GM21723 (cell line): ENCODE measurements around the gene PGBD5.

ENCODE experiments used
- ATAC-seq: cut with Tn5 transposase; IDR thresholded peaks from one replicate; pipeline ENCODE4 v1.9.1; 2021; ENCODE audit warnings: mild to moderate bottlenecking, moderate library complexity; ENCODE audit not compliant: unreplicated experiment

PGBD5 gene

GRCh38 chr1:230326971-230327891 lies 98.9 kb downstream of the PGBD5 start:
- ATAC-seq = no peak

GRCh38 chr1:230323686-230324085 lies 102.4 kb downstream of the PGBD5 start:
- no peak for ATAC-seq

- no peak for ATAC-seq
Observed at GRCh38 chr1:230322967-230323547, 103.1 kb downstream of the PGBD5 start.

- ATAC-seq = no peak
Observed at GRCh38 chr1:230322421-230322756, 103.7 kb downstream of the PGBD5 start.

GRCh38 chr1:230321741-230322420 lies 104.3 kb downstream of the PGBD5 start:
- no peak for ATAC-seq

GRCh38 chr1:230321341-230321740 lies 104.8 kb downstream of the PGBD5 start:
- ATAC-seq = no peak

GRCh38 chr1:230320804-230321203 lies 105.3 kb downstream of the PGBD5 start:
- no peak for ATAC-seq

- ATAC-seq = no peak
Observed at GRCh38 chr1:230319014-230319747, 107.0 kb downstream of the PGBD5 start.

GRCh38 chr1:230317823-230318819 lies 108.0 kb downstream of the PGBD5 start:
- ATAC-seq = no peak

GRCh38 chr1:230316864-230317745 lies 109.0 kb downstream of the PGBD5 start:
- ATAC-seq = no peak

GRCh38 chr1:230315099-230315498 lies 111.0 kb downstream of the PGBD5 start:
- no peak for ATAC-seq

GRCh38 chr1:230314142-230314470 lies 112.0 kb downstream of the PGBD5 start:
- ATAC-seq = no peak

GRCh38 chr1:230313453-230314141 lies 112.5 kb downstream of the PGBD5 start:
- no peak for ATAC-seq

GRCh38 chr1:230312676-230313075 lies 113.5 kb downstream of the PGBD5 start:
- no peak for ATAC-seq

GRCh38 chr1:230310381-230311163 lies 115.6 kb downstream of the PGBD5 start:
- ATAC-seq = peak; percentile 59

GRCh38 chr1:230309646-230310177 lies 116.4 kb downstream of the PGBD5 start:
- ATAC-seq = no peak

GRCh38 chr1:230308821-230309220 lies 117.3 kb downstream of the PGBD5 start:
- no peak for ATAC-seq
